Measurements from ENCODE around the gene BTBD19. TPM values are rescaled to one million over a fixed set of nuclear protein-coding genes. Genes with fewer than 3 reads are reported as not detected.
A peak's percentile ranks its signal among the peaks of the same experiment; 100 is the strongest.

Gene BTBD19
- total RNA-seq, 4 donors from 2014 or later = 0.68 to 5.3 (median 4.1) TPM

DNA sequence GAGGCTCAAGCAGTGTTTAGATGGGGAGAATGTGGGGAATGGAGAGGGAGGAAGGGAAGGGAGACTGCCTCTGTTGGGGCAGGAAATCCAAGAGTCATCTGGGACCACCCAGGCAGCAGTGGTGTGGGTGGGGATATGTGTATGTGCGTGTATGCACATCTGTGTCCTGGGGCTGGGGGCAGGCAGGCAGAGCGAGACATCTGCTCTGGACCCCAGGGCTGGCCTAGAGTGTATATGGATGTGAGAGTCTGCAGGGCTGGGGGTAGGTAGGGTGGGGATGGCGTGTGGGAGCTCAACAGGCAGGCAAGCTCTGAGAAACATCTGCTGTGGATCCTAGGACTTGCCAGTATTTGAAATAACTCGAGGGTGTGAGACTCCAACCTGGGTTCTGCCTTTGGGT is 31.3 kb downstream of the BTBD19 start:
- Histone ChIP-seq H3K27me3 (peaks cover 0 to 4% (median 0%) of the 10 kb centered on the region in 4 donors), H3K27ac (no peak overlapping the region), H3K9me3 (no peaks in the 10 kb centered on the region), H3K4me3 (no peak overlapping the region), H3K4me1 (peaks cover 0 to 23% (median 7%) of the 10 kb centered on the region in 3 donors), H3K36me3 (no peaks in the 10 kb centered on the region)
- no peak for DNase-seq
- intact Hi-C loops (cut with DNase I) = loop anchor here (10.0 kb wide), 1 partner anchor 55 kb away; the partner anchor contains the start of gene BEST4
- TF ChIP-seq, protein P1, sequence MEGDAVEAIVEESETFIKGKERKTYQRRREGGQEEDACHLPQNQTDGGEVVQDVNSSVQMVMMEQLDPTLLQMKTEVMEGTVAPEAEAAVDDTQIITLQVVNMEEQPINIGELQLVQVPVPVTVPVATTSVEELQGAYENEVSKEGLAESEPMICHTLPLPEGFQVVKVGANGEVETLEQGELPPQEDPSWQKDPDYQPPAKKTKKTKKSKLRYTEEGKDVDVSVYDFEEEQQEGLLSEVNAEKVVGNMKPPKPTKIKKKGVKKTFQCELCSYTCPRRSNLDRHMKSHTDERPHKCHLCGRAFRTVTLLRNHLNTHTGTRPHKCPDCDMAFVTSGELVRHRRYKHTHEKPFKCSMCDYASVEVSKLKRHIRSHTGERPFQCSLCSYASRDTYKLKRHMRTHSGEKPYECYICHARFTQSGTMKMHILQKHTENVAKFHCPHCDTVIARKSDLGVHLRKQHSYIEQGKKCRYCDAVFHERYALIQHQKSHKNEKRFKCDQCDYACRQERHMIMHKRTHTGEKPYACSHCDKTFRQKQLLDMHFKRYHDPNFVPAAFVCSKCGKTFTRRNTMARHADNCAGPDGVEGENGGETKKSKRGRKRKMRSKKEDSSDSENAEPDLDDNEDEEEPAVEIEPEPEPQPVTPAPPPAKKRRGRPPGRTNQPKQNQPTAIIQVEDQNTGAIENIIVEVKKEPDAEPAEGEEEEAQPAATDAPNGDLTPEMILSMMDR (IDR thresholded peaks at IDR 0.05) = no peak
- TF ChIP-seq POLR2A (IDR thresholded peaks at IDR 0.05) = no peak
- WGBS, 2 donors = 56 to 61% methylated on average over 4 of the region's 4 CpGs

DNA sequence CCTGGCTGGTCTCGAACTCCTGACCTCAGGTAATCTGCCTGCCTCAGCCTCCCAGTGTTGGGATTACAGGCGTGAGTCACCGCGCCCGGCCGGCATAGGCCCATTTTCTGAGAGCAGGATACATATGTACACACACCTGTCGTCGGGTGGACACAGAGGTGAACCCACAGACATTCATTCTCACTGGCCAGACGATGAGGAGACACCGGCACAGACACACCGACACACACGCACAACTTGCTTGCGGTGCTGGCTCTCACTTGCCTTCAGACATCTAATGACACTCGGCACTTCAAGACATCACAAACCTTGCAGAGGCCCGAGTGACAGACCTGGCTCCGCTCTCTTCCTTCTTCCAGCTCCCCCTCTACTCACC is 34.2 kb downstream of the BTBD19 start:
- TF ChIP-seq POLR2A (IDR thresholded peaks at IDR 0.05) = no peak
- TF ChIP-seq, protein P1 (IDR thresholded peaks at IDR 0.05) = no peak
- peaks cover 0 to 15% (median 7%) of the 10 kb centered on the region in 3 donors for H3K4me1 ChIP-seq
- peaks cover 0 to 4% (median 0%) of the 10 kb centered on the region in 4 donors for H3K27me3 ChIP-seq
- peak overlapping the region; percentile 10 to 65 (median 48) for H3K27ac ChIP-seq
- no peaks in the 10 kb centered on the region for H3K36me3 ChIP-seq
- no peak for DNase-seq
- WGBS, 2 donors = 35 to 73% methylated on average over 4 to 12 of the region's 16 CpGs
- H3K4me3 ChIP-seq = peak overlapping the region; percentile 35 to 73 (median 54)
- no peaks in the 10 kb centered on the region for H3K9me3 ChIP-seq
- intact Hi-C loops (cut with DNase I) = loop anchor here (10.0 kb wide), 1 partner anchor 172 kb away; the partner anchor contains the start of genes HECTD3 and UROD

DNA sequence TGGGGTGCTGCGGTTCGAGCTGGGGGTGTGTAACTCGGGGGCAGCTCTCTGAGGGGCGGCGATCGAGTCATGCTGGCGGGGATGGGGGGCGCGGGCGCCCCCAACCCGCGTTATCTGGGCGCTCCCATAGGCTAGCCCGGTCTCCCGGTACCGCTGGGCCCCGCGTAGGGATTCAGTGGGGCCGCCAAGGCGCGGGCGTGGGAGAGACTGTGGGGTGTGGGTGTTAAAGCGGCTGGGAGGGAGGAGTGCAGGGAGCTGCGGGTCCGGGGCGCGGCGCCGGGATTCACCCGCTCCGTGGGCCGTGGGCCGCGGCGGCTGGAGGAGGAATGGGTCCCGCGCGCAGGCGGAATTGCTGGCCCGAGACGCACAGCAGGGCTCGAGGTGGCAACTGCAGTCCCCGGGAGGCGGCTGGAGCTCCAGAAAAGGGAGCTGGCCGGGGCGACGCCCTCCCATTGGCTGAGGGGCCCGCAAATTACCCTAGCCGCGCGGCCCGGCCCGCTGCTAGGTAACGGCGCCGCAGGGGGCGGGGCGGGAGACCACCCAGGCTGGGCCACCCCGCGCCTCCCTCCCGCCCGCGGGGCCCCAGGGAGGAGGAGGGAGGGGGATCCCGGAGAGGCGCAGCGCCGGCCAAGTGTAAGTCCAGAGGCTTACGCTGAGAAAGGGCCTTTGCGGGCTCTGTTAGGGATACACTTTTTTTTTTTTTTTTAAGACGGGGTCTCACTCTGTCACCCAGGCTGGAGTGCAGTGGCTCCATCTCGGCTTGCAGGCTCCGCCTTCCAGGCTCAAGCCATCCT is 34.7 kb downstream of the BTBD19 start, which contains the start of gene PTCH2:
Gene PTCH2, minus strand, starts transcription at position 392 of the 794 bp plus-strand sequence. Its CDS starts 321 bp downstream, at position 71.
- no peak for DNase-seq
- peak within 1 kb of the TSS; percentile 35 to 73 (median 54) for H3K4me3 ChIP-seq
- TF ChIP-seq POLR2A (IDR thresholded peaks at IDR 0.05) = peak in 1 of 4 donors; percentile 28
- TF ChIP-seq, protein P1 (IDR thresholded peaks at IDR 0.05) = no peak
- intact Hi-C loops (cut with DNase I) = loop anchor here (10.0 kb wide), 1 partner anchor 172 kb away; the partner anchor contains the start of genes HECTD3 and UROD
- peaks cover 0 to 4% (median 0%) of the 10 kb centered on the region in 4 donors for H3K27me3 ChIP-seq
- no peaks in the 10 kb centered on the region for H3K36me3 ChIP-seq
- WGBS, 2 donors = 0 to 15% methylated on average over 1 to 11 of the region's 72 CpGs
- peak within 1 kb of the TSS; percentile 10 to 65 (median 48) for H3K27ac ChIP-seq
- H3K9me3 ChIP-seq = no peaks in the 10 kb centered on the region
- H3K4me1 ChIP-seq = peaks cover 0 to 15% (median 7%) of the 10 kb centered on the region in 3 donors

DNA sequence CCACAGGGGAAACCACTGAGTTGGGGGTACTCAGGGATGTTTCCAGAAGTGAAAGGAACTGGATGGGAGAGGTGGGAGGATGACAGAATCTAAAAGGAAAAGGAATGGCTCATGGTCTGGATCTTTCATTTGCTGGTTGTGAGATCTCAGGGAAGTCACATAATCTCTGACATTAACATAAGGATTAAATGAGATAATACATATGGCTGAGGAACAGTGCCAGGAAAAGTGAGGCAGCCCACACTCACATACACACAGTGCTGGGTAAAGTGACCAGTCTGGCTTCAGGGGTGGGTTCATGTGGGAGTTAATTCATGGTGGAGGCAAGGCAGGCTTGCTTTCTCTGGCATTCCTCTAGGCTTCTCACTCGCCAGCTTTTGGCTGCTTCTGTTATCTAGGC is 38.7 kb downstream of the BTBD19 start:
- no peak overlapping the region for H3K27ac ChIP-seq
- no peak for DNase-seq
- 83% methylated on average over 1 of the region's 1 CpG; no CpG with 5 or more reads in 1 of the 2 donors for WGBS, 2 donors
- no peak overlapping the region for H3K4me3 ChIP-seq
- intact Hi-C loops (cut with DNase I) = loop anchor here (10.0 kb wide), 1 partner anchor 168 kb away; the partner anchor contains the start of genes HECTD3 and UROD
- peaks cover 0 to 21% (median 7%) of the 10 kb centered on the region in 3 donors for H3K4me1 ChIP-seq
- peaks cover 0 to 8% (median 0%) of the 10 kb centered on the region in 3 donors for H3K36me3 ChIP-seq
- peaks cover 0 to 4% (median 0%) of the 10 kb centered on the region in 4 donors for H3K27me3 ChIP-seq
- H3K9me3 ChIP-seq = no peaks in the 10 kb centered on the region
- TF ChIP-seq, protein P1 (IDR thresholded peaks at IDR 0.05) = no peak
- TF ChIP-seq POLR2A (IDR thresholded peaks at IDR 0.05) = no peak

DNA sequence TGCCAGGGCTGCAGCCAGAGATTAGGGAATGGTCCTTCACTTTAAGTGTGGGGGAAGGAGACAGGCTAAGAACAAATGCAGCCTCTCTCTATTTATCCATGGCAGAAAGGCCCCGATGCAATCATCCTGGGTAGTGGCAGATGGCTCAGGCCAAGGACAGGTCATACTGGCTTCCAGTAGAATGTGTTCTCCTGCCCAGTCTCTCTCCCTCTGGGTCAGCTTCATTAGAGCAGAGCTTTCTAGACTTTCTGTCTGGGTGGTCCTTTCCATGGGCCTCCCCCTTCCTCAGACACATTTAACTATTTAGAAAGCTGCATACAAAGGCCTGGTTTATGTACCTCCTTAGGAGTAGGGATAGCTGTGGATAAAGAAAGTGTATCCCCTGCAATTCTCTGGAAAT is 39.5 kb downstream of the BTBD19 start:
- DNase-seq = no peak
- H3K27ac ChIP-seq = no peak overlapping the region
- peaks cover 0 to 2% (median 0%) of the 10 kb centered on the region in 4 donors for H3K27me3 ChIP-seq
- peaks cover 0 to 15% (median 0%) of the 10 kb centered on the region in 3 donors for H3K36me3 ChIP-seq
- TF ChIP-seq, protein P1 (IDR thresholded peaks at IDR 0.05) = no peak
- TF ChIP-seq POLR2A (IDR thresholded peaks at IDR 0.05) = no peak
- no peaks in the 10 kb centered on the region for H3K9me3 ChIP-seq
- H3K4me3 ChIP-seq = no peak overlapping the region
- intact Hi-C loops (cut with DNase I) = loop anchor here (10.0 kb wide), 1 partner anchor 167 kb away; the partner anchor contains the start of genes HECTD3 and UROD
- H3K4me1 ChIP-seq = peaks cover 0 to 15% (median 4%) of the 10 kb centered on the region in 3 donors
- 78 to 90% methylated on average over 1 of the region's 1 CpG for WGBS, 2 donors
